GM13976 (cell line): ENCODE data around the gene PLEKHM1.

Experiments
- DNase-seq: peaks from one replicate; pipeline ENCODE4 v3.0.0; 2012; ENCODE audit warnings: low spot score
- CTCF ChIP-seq: IDR thresholded peaks from 2 replicates; pipeline ENCODE4 v1.5.1; 2012; ENCODE audit warnings: borderline replicate concordance, mild to moderate bottlenecking; ENCODE audit not compliant: insufficient read depth; ENCODE audit errors: extremely low read depth, missing control alignments, control extremely low read depth
- in situ Hi-C: fragments of 300-500 bp; cut with MboI; formaldehyde crosslinking; loops from one replicate; pipeline ENCODE4 v1.12.0; 2022; ENCODE audit warnings: low sequenced_read_pairs, mixed read lengths, inconsistent platforms; ENCODE audit not compliant: unreplicated experiment

The PLEKHM1 gene

GRCh38 chr17:45424769-45425124, 65.8 kb downstream of the PLEKHM1 start:
- no peak for DNase-seq
- TF ChIP-seq CTCF: no peak
- in situ Hi-C loops: loop anchor here (25.0 kb wide), 1 partner anchor 413 kb away; the partner anchor contains the start of gene SPPL2C

- no peak for DNase-seq
- no peak for TF ChIP-seq CTCF
- in situ Hi-C loops: loop anchor here (25.0 kb wide), 1 partner anchor 413 kb away; the partner anchor contains the start of gene SPPL2C
These were observed 66.6 kb downstream of the PLEKHM1 start for GRCh38 chr17:45423975-45424335.

- DNase-seq: no peak
- no peak for TF ChIP-seq CTCF
- in situ Hi-C loops: loop anchor here (25.0 kb wide), 1 partner anchor 414 kb away; the partner anchor contains the start of gene SPPL2C
These were observed 67.1 kb downstream of the PLEKHM1 start for GRCh38 chr17:45423304-45423974.

GRCh38 chr17:45414990-45415881, 75.3 kb downstream of the PLEKHM1 start:
- TF ChIP-seq CTCF: no peak
- no peak for DNase-seq
- in situ Hi-C loops: loop anchor here (25.0 kb wide), 1 partner anchor 422 kb away; the partner anchor contains the start of gene SPPL2C

- DNase-seq: peak; percentile 68
- no peak for TF ChIP-seq CTCF
- in situ Hi-C loops: loop anchor here (25.0 kb wide), 1 partner anchor 424 kb away; the partner anchor contains the start of gene SPPL2C
These were observed 77.0 kb downstream of the PLEKHM1 start for GRCh38 chr17:45413498-45413923.

GRCh38 chr17:45411348-45412105, 79.0 kb downstream of the PLEKHM1 start:
- TF ChIP-seq CTCF: no peak
- no peak for DNase-seq
- in situ Hi-C loops: loop anchor here (25.0 kb wide), 1 partner anchor 426 kb away; the partner anchor contains the start of gene SPPL2C
